Smooth muscle cell (in vitro differentiated cells): Measurements from ENCODE around the gene LENEP. TPM values are rescaled to one million over a fixed set of nuclear protein-coding genes. Genes with fewer than 3 reads are reported as not detected.

Source experiments
- DNase-seq: peaks from one replicate; lab custom pipeline; 2025; ENCODE audit not compliant: unreplicated experiment; lab: John Stamatoyannopoulos, UW
- H2AFZ ChIP-seq: fragments of 200-600 bp; sonication (generic); 2 replicates; pipeline ENCODE4 v1.6.0; 2016; ENCODE audit warnings: antibody characterized with exemption, low read depth, mild to moderate bottlenecking
- H3F3A ChIP-seq: fragments of 200-600 bp; sonication (generic); 2 replicates; pipeline ENCODE4 v1.6.0; 2017; ENCODE audit warnings: antibody characterized with exemption, low read depth
- H3K27ac ChIP-seq: fragments of 200-600 bp; sonication (generic); 2 replicates; pipeline ENCODE4 v1.5.1; 2016; ENCODE audit warnings: low read depth, mild to moderate bottlenecking
- H3K27me3 ChIP-seq: fragments of 200-600 bp; sonication (generic); 2 replicates; pipeline ENCODE4 v1.6.1; 2016; ENCODE audit warnings: low read depth, mild to moderate bottlenecking
- H3K36me3 ChIP-seq: fragments of 200-600 bp; sonication (generic); 2 replicates; pipeline ENCODE4 v1.5.1; 2016; ENCODE audit warnings: low read depth
- H3K4me1 ChIP-seq: fragments of 200-600 bp; sonication (generic); 2 replicates; pipeline ENCODE4 v1.5.1; 2016; ENCODE audit warnings: low read depth
- H3K4me2 ChIP-seq: fragments of 200-600 bp; sonication (generic); 2 replicates; pipeline ENCODE4 v1.6.0; 2016; ENCODE audit warnings: mild to moderate bottlenecking
- H3K4me3 ChIP-seq: fragments of 200-600 bp; sonication (generic); 2 replicates; pipeline ENCODE4 v1.5.1; 2016; ENCODE audit warnings: mild to moderate bottlenecking
- H3K79me2 ChIP-seq: fragments of 200-600 bp; sonication (generic); 2 replicates; pipeline ENCODE4 v1.6.0; 2016; ENCODE audit warnings: low read depth, mild to moderate bottlenecking
- H3K9ac ChIP-seq: fragments of 200-600 bp; sonication (generic); 2 replicates; pipeline ENCODE4 v1.6.0; 2016; ENCODE audit warnings: low read depth
- H3K9me3 ChIP-seq: fragments of 200-600 bp; sonication (generic); replicated peaks from 2 replicates; pipeline ENCODE4 v1.5.1; 2016; ENCODE audit warnings: low read depth
- H4K20me1 ChIP-seq: fragments of 200-600 bp; sonication (generic); 2 replicates; pipeline ENCODE4 v1.6.0; 2016; ENCODE audit warnings: low read depth
- CTCF ChIP-seq: fragments of 200-600 bp; sonication (generic); IDR thresholded peaks from 2 replicates; pipeline ENCODE4 v1.5.1; 2017; ENCODE audit warnings: borderline replicate concordance, mild to moderate bottlenecking, antibody characterized with exemption; ENCODE audit not compliant: insufficient read depth, poor library complexity, severe bottlenecking
- WGBS: methylation state at CpG from one replicate; pipeline ENCODE4 v1.1.7; 2016; ENCODE audit warnings: low lambda C conversion rate; 5-methylcytosine and 5-hydroxymethylcytosine counted together
- polyA plus RNA-seq: library from polyadenylated mRNA; unstranded; fragments of >200 nt; fragmentation: Nextera tagmentation; extraction: Ambion mirVana; gene quantifications from 2 replicates; pipeline ENCODE4 v1.2.1, GENCODE V29; 2016
- total RNA-seq: library from RNA; depleted of rRNA; stranded (reverse); fragments of >200 nt; gene quantifications from 2 replicates; pipeline ENCODE4 v1.2.3, GENCODE V29; 2014

Gene LENEP
- total and polyA plus RNA-seq, 2 experiments from 2014 or later, result not detected

- WGBS, result under 1% methylated on average over 41 of the region's 50 CpGs
- DNase-seq, result peak; percentile 49
- H3K79me2 ChIP-seq, result peaks cover 23% of the 10 kb centered on the region
- H3K27ac ChIP-seq, result peak overlapping the region; percentile 95
- H3K4me2 ChIP-seq, result peak overlapping the region; percentile 86
- H3K9ac ChIP-seq, result peak overlapping the region; percentile 84
- H3K4me1 ChIP-seq, result peaks cover 16% of the 10 kb centered on the region
- peak; percentile 6 for TF ChIP-seq CTCF
- H3K4me3 ChIP-seq, result peak overlapping the region; percentile 73
- no peaks in the 10 kb centered on the region for H3K27me3 ChIP-seq
- H3K36me3 ChIP-seq, result no peaks in the 10 kb centered on the region
- H3K9me3 ChIP-seq, result no peaks in the 10 kb centered on the region
- no peaks in the 10 kb centered on the region for H4K20me1 ChIP-seq
- H3F3A ChIP-seq, result peaks cover 10% of the 10 kb centered on the region
- H2AFZ ChIP-seq, result no peak overlapping the region
Measured at GRCh38 chr1:154999571-155000410, 6.4 kb downstream of the LENEP start.

- Histone ChIP-seq H4K20me1 (no peaks in the 10 kb centered on the region), H3F3A (peaks cover 10% of the 10 kb centered on the region), H3K36me3 (no peaks in the 10 kb centered on the region), H2AFZ (no peak overlapping the region), H3K9ac (peak overlapping the region; percentile 84), H3K9me3 (no peaks in the 10 kb centered on the region), H3K27me3 (no peaks in the 10 kb centered on the region), H3K4me3 (peak overlapping the region; percentile 73), H3K4me2 (peak overlapping the region; percentile 86), H3K79me2 (peaks cover 28% of the 10 kb centered on the region), H3K4me1 (peaks cover 16% of the 10 kb centered on the region), H3K27ac (peak overlapping the region; percentile 95)
- no peak for DNase-seq
- no peak for TF ChIP-seq CTCF
- 2% methylated on average over 7 of the region's 13 CpGs for whole genome bisulfite sequencing
Measured at GRCh38 chr1:155000411-155000725, 7.0 kb downstream of the LENEP start.

DNA sequence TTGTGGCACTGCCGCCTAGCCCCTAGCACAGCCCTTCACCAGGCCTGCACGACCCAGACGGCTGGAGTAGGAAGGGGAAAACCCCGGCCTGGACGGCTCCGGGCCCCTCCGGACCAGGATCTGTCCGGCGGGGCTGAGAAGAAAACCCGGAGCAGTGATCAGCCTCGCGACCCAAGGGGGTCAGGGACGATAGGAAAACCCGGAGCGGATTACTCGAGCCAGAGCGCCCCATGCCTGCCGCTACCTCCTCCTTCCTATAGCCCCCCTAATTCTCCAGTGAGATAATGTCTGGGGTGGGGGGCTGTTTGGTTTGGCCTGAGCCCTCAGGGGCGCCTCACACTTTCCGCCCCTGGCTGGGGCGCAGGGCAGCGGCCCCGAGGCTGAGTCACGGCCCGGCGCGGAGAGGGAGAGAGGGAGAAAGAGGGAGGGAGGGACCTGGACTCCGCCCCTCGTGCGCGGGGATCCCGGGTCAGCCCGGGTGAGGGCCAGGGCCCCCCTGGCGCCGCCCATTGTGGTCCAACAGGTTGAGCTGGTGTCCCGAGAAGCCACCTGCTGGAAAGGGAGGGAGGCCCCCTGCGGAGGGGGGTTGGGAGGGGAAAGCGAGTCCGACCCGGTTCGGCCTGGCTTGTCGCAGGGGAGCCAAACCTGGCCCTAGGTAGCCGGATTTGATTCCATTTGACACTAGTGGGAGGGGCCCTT is 7.5 kb downstream of the LENEP start:
- no peaks in the 10 kb centered on the region for H3K9me3 ChIP-seq
- H2AFZ ChIP-seq, result peak overlapping the region; percentile 63
- no peaks in the 10 kb centered on the region for H3K27me3 ChIP-seq
- H3K79me2 ChIP-seq, result peaks cover 28% of the 10 kb centered on the region
- H3K27ac ChIP-seq, result peak overlapping the region; percentile 95
- peaks cover under 1% of the 10 kb centered on the region for H4K20me1 ChIP-seq
- peak; percentile 93 for DNase-seq
- peak overlapping the region; percentile 84 for H3K9ac ChIP-seq
- peaks cover 16% of the 10 kb centered on the region for H3K4me1 ChIP-seq
- H3F3A ChIP-seq, result peaks cover 10% of the 10 kb centered on the region
- peak overlapping the region; percentile 73 for H3K4me3 ChIP-seq
- no peaks in the 10 kb centered on the region for H3K36me3 ChIP-seq
- no peak for TF ChIP-seq CTCF
- WGBS, result 1% methylated on average over 30 of the region's 43 CpGs
- peak overlapping the region; percentile 86 for H3K4me2 ChIP-seq

GRCh38 chr1:155001425-155001674 is 8.0 kb downstream of the LENEP start:
- H3K27ac ChIP-seq, result peak overlapping the region; percentile 95
- peaks cover 16% of the 10 kb centered on the region for H3K4me1 ChIP-seq
- peaks cover 10% of the 10 kb centered on the region for H3F3A ChIP-seq
- H3K4me3 ChIP-seq, result peak overlapping the region; percentile 73
- WGBS, result 2% methylated on average over 11 of the region's 11 CpGs
- peaks cover 5% of the 10 kb centered on the region for H4K20me1 ChIP-seq
- no peaks in the 10 kb centered on the region for H3K27me3 ChIP-seq
- no peak overlapping the region for H2AFZ ChIP-seq
- H3K9ac ChIP-seq, result peak overlapping the region; percentile 51
- TF ChIP-seq CTCF, result no peak
- no peaks in the 10 kb centered on the region for H3K9me3 ChIP-seq
- peaks cover 28% of the 10 kb centered on the region for H3K79me2 ChIP-seq
- H3K36me3 ChIP-seq, result no peaks in the 10 kb centered on the region
- DNase-seq, result no peak
- peak overlapping the region; percentile 86 for H3K4me2 ChIP-seq
